NCI-H460 (cell line): Measurements from ENCODE around the gene HSFX3. TPM values are rescaled to one million over a fixed set of nuclear protein-coding genes. Genes with fewer than 3 reads are reported as not detected.
"Not testable (repeated sequence)": the region's sequence is repeated elsewhere in the genome, so short reads cannot be mapped to it uniquely, and the experiment has no call there.

Source experiments
- DNase-seq: peaks from one replicate; pipeline ENCODE4 v3.0.0-alpha.2; 2016; ENCODE audit warnings: low read depth; ENCODE audit errors: extremely low read depth
- polyA plus RNA-seq: library from polyadenylated mRNA; depleted of rRNA; stranded (reverse); fragments of >200 nt; gene quantifications from 2 replicates; pipeline ENCODE4 v1.2.3, GENCODE V29; 2014; cell fraction: nucleus; rRNA removed
- total RNA-seq: library from RNA; depleted of rRNA; stranded (reverse); fragments of >200 nt; shearing (Covaris generic); gene quantifications from 2 replicates; pipeline ENCODE4 v1.2.3, GENCODE V29; 2014; rRNA removed

The HSFX3 gene, protein sequence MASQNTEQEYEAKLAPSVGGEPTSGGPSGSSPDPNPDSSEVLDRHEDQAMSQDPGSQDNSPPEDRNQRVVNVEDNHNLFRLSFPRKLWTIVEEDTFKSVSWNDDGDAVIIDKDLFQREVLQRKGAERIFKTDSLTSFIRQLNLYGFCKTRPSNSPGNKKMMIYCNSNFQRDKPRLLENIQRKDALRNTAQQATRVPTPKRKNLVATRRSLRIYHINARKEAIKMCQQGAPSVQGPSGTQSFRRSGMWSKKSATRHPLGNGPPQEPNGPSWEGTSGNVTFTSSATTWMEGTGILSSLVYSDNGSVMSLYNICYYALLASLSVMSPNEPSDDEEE
- not detected in 2 replicates for total RNA-seq
- not detected in 2 replicates for polyA plus RNA-seq

GRCh38 chrX:149549701-149550100 is at the start of gene HSFX3:
Gene HSFX3, minus strand, starts transcription at chrX:149549924. Its CDS starts 72 bp downstream, at chrX:149549852.
- not testable (repeated sequence) for DNase-seq

- DNase-seq = not testable (repeated sequence)
Observed at GRCh38 chrX:149598603-149599002, 48.9 kb upstream of the HSFX3 start.

- DNase-seq = not testable (repeated sequence)
Observed at GRCh38 chrX:149595943-149596342, 46.2 kb upstream of the HSFX3 start.

- not testable (repeated sequence) for DNase-seq
Observed at GRCh38 chrX:149595214-149595613, 45.5 kb upstream of the HSFX3 start, which contains the start of gene HSFX2. Gene HSFX2, minus strand, starts transcription at chrX:149595314. Its CDS starts 614 bp downstream, at chrX:149594700.

- DNase-seq = not testable (repeated sequence)
Observed at GRCh38 chrX:149590993-149591392, 41.3 kb upstream of the HSFX3 start.

DNA sequence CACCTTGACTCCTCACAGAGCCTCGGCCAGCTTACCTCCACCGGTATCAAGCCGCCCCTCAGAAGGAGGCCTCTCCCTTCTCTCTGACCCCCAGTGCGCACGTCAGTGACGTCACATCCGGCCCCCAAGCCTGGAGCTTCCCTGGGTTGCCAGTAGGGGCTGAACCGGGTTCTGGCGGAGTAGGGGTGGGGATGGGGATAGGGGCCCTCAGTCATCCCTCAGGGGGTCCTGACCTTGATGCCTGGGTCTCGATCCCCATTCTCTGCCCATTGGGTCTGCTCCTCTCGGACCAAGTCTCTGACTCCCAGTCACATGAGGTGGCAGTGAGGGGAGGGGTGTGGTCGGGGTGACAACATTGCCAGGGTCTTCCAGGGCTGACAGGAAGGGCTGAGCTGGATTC is 37.6 kb upstream of the HSFX3 start, which contains the start of gene MAGEA9B:
Gene MAGEA9B (minus strand): TSS at position 101 of the 400 bp plus-strand sequence. CDS start 4,280 bp downstream, outside the sequence.
- not testable (repeated sequence) for DNase-seq

DNA sequence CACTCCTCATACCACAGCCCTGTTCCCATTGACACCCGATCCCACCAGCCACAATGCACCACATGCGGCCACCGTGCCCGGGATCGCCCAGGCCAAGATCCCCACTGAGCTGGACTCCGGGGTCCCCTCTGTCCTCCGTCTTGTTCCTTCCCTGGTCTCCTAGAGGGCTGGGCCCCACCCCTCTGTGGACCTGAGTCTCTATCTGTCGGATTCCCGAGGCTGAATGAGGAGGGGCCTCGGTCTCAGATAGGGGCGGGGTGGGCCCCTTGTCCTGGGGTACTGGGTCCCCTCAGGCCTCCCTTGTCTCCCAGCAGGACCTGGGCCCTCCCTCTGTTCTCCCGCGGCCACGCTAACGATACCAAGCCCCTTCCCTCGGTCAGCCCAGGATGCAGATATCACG is 35.9 kb upstream of the HSFX3 start:
- DNase-seq = not testable (repeated sequence)

GRCh38 chrX:149573456-149573855 is 23.7 kb upstream of the HSFX3 start:
- DNase-seq = not testable (repeated sequence)

- DNase-seq = no peak
Observed at GRCh38 chrX:149572743-149573142, 23.0 kb upstream of the HSFX3 start.

- no peak for DNase-seq
Observed at GRCh38 chrX:149571770-149572169, 22.0 kb upstream of the HSFX3 start.

DNA sequence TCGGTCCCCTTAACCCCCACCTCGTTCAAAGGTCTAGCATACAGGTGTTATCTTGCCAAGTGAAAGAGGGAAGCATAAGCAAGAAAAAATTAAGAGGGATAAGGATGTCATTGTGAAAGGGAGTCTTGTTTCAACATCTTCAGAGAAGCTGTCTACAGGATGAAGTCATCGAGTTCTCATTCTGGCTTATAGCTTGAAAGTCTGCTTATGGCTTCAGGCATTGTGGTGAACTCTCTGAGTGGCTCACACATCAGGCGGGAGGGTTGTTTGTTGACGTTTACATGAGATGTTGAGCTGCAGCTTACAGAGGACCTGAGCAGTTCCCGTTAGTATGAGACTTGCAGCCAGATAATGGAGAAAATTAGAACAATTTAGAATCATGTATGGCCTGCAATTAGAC is 20.9 kb upstream of the HSFX3 start:
- no peak for DNase-seq

- DNase-seq = no peak
Observed at GRCh38 chrX:149569770-149570169, 20.0 kb upstream of the HSFX3 start.

GRCh38 chrX:149568701-149569296 is 19.1 kb upstream of the HSFX3 start:
- no peak for DNase-seq

GRCh38 chrX:149567621-149568417 is 18.1 kb upstream of the HSFX3 start:
- DNase-seq = no peak

DNA sequence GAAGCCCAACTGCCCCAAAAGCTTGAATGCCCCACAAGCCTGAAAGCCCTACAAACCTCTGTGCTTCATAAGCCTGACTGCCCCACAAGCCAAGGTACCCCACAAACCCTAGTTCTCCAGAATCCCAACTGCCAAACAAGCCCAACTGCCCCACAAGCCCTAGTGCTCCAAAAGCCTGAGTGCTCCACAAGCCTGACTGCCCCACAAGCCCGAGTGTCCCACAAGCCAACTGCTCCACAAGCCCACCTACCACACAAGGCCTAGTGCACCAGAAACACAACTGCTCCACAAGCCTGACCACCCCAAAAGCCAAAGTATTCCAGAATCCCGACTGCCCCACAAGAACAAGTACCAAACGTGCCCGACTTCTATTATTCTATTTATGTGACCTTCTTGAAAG is 13.6 kb upstream of the HSFX3 start:
- DNase-seq = no peak

DNA sequence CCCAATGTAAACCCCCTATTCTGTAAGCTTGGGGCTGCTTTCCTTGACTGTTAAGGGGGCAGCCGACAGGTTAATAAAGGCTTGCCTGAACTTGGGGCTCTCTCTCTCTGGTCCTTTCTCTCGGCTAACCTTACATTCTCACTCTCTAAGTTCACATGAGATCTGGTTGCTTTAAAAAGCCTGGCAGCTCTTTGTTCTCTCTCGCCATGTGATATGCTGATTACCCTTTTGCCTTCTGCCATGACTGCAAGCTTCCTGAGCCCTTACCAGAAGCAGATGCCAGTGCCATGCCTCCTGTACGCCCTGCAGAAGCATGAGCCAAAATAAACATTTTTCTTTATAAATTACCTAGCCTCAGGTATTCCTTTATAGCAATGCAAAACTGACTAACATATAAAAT is 5.5 kb upstream of the HSFX3 start:
- DNase-seq = not testable (repeated sequence)

GRCh38 chrX:149551939-149552248 is 2.2 kb upstream of the HSFX3 start:
- DNase-seq = not testable (repeated sequence)

DNA sequence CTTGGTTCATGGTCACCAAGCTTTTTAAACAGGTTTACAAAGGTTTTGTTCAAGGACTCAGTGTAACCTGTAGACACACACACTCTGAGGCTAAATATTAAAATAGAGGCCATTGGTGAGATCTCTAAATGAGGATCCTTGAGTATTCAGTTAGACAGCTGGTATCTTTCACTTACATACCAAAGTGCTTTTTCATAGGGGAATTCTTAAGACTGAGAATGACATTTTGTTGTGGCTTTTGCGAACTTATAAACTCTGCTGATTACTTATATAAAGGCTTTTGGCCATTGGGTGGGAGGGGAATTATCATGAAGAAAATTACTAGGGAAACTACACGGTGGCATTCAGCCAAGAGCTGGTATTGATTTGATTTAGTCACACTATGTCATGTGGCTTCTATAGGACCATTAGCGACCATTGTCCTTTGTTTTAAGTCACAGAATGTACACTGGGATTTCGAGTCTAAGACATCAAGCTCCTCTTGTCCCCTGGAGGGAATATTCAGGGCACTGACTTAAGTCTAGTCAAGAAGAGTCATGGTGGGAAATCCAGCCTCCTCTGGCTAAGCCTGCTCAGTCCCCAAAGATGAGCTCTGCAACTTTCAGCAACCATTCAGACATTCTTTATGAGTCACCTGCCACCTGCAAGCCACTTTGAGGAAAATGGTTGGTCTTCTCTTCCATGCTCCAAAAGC is 1.7 kb upstream of the HSFX3 start:
- not testable (repeated sequence) for DNase-seq

DNA sequence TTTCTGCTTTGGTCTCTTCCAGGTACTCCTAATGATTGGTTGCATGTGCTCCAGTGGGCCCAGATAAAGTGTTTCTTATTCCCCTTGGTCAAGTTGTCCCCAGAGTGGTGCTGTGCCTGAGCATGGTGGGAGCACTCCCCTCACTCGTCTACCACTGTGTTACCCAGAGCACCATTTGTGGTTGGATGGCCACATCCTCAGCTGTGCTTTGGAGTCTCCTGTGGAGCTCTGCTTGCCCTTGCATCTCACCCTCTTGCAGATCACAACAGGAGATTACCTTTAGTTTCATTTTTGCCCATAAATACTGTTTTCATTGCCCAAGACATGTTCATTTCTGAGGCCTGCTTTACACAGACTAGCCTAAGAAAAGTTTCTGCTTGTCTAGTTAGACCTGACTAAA is 730 bp upstream of the HSFX3 start:
- DNase-seq = not testable (repeated sequence)

DNA sequence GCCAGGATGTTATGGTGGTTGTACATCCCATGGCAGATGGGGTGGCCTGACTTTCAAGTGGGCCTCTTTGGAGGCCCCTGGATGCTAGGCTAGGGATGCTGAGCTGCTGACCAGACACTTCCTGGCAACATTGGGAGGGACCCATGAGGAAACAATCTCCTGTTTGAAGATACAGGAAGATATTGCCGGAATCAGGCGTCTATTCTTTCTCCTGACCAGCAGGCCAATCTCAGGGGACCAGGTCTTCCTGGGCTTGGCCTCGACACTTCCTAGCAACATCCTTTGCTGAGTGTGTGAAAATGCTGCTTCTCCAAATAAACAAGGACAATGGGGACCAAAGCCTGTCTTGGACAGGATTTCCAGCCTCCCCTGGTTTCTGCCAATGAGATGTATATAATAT is 1.9 kb downstream of the HSFX3 start:
- not testable (repeated sequence) for DNase-seq
